SU-DHL-6 (cell line): Measurements from ENCODE around the gene ABHD2.

Source experiments
- EZH2phosphoT487 ChIP-seq: fragments of 200-600 bp; sonication (generic), shearing (Covaris generic); conservative IDR thresholded peaks from 2 replicates; pipeline ENCODE4 v1.6.1; 2018; ENCODE audit warnings: mild to moderate bottlenecking, antibody characterized with exemption, low read length, moderate library complexity, mixed read lengths
- TF ChIP-seq, protein P1 (sequence below): fragments of 200-600 bp; sonication (generic); IDR thresholded peaks from one replicate; pipeline ENCODE4 v1.5.1; 2017; ENCODE audit warnings: antibody characterized with exemption, mild to moderate bottlenecking, low read length, moderate library complexity; ENCODE audit not compliant: insufficient read depth, poor library complexity, severe bottlenecking

DNA sequence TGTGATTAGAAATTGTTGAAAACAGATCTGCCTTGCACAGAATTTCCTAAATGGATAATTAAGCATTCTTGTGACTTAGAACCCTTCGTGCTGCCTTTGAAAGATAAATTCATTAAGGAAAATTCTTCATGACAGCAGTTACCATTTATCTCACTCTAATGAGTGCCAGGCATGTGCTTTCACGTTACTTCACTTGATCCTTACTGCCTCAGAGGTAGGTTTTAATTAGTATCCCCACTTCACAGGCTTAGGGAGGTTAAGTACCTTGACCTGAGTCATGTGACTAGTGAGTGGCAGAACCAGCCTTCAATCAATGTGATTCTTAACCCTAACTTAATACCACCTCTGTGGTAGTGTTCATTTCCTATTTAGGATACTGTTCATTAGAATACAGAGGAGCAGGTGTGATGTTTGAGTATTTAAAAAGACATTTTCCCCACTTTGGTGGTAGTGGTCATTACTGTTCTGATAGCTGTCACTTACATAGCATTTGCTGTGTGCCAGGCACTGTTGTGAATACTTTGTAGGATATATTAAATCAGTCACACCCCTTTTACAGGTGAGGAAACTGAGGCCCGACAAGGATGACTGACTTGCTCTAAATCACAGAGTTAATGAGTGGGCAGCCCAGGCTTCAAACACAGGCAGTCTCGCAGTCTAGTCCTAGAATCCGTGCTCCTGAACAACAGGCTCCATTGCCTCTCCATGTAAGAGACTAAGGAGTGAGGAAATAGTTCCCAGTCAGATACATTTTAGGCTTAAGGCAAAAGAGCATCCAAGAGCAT, 75.2 kb downstream of the ABHD2 start:
- TF ChIP-seq, protein P1, sequence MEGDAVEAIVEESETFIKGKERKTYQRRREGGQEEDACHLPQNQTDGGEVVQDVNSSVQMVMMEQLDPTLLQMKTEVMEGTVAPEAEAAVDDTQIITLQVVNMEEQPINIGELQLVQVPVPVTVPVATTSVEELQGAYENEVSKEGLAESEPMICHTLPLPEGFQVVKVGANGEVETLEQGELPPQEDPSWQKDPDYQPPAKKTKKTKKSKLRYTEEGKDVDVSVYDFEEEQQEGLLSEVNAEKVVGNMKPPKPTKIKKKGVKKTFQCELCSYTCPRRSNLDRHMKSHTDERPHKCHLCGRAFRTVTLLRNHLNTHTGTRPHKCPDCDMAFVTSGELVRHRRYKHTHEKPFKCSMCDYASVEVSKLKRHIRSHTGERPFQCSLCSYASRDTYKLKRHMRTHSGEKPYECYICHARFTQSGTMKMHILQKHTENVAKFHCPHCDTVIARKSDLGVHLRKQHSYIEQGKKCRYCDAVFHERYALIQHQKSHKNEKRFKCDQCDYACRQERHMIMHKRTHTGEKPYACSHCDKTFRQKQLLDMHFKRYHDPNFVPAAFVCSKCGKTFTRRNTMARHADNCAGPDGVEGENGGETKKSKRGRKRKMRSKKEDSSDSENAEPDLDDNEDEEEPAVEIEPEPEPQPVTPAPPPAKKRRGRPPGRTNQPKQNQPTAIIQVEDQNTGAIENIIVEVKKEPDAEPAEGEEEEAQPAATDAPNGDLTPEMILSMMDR = no peak
- TF ChIP-seq EZH2phosphoT487 = no peak
